Adrenal gland (tissue), 12 donors: ENCODE measurements around the gene SPNS2. TPM values are rescaled to one million over a fixed set of nuclear protein-coding genes. Genes with fewer than 3 reads are reported as not detected.
A peak's percentile ranks its signal among the peaks of the same experiment; 100 is the strongest.

Source experiments
- DNase-seq, 7 donors: peaks; one replicate each; pipeline ENCODE4 v3.0.0-alpha.2; 2019 to 2020
- H3K27ac ChIP-seq, 5 donors: fragments of 200-600 bp; sonication (generic) in 4 of 5; 1 replicate in 3 of 5; 2 replicates in 2 of 5; pipeline versions ENCODE4 v1.5.1 to v1.8.0; 2016 to 2020; ENCODE audit warnings: mild to moderate bottlenecking in 1 of 5
- H3K27me3 ChIP-seq: fragments of 200-600 bp; 2 replicates; pipeline ENCODE4 v1.8.0; 2021
- H3K36me3 ChIP-seq, 2 donors: fragments of 200-600 bp; replicated peaks in 1 of 2; 1 replicate in 1 of 2; 2 replicates in 1 of 2; pipeline versions ENCODE4 v1.5.1 to v1.8.0; 2018 to 2022
- H3K4me1 ChIP-seq, 2 donors: fragments of 200-600 bp; replicated peaks in 1 of 2; 1 replicate in 1 of 2; 2 replicates in 1 of 2; pipeline versions ENCODE4 v1.5.1 to v1.8.0; 2018 to 2021
- H3K4me3 ChIP-seq, 4 donors: fragments of 200-600 bp; sonication (generic) in 3 of 4; one replicate each; pipeline ENCODE4 v1.5.1; 2016 to 2018
- H3K9me3 ChIP-seq, 3 donors: fragments of 200-600 bp; sonication (generic) in 1 of 3; replicated peaks in 1 of 3; 1 replicate in 2 of 3; 2 replicates in 1 of 3; pipeline versions ENCODE4 v1.5.1 to v1.8.0; 2016 to 2021
- CTCF ChIP-seq, 6 experiments: fragments of 450-650 bp in 4 of 6; fragments of 200-600 bp in 2 of 6; sonication (generic) in 1 of 6; IDR thresholded peaks; 1 replicate in 5 of 6; 2 replicates in 1 of 6; pipeline versions ENCODE4 v1.5.1 to v1.8.0; 2016 to 2021; ENCODE audit warnings: antibody characterized with exemption in 6 of 6, mild to moderate bottlenecking in 2 of 6, moderate library complexity in 1 of 6
- POLR2A ChIP-seq, 2 donors: fragments of 450-650 bp; IDR thresholded peaks; one replicate each; pipeline ENCODE4 v1.6.1; 2017; ENCODE audit warnings: antibody characterized with exemption in 2 of 2, mild to moderate bottlenecking in 2 of 2, moderate library complexity in 1 of 2
- WGBS, 4 donors: extraction: QIAGEN DNeasy Blood & Tissue Kit in 2 of 4; methylation state at CpG; one replicate each; pipeline versions ENCODE4 v1.1.5 to v1.1.7; 2013 to 2017; 5-methylcytosine and 5-hydroxymethylcytosine counted together
- intact Hi-C, 2 donors: fragments of 100-400 bp; cut with DNase I; formaldehyde crosslinking; loops; one replicate each; pipeline versions ENCODE4 v1.14.1 to v1.15.0; 2022 to 2023
- polyA plus RNA-seq, 3 donors: library from polyadenylated mRNA; stranded (reverse); fragments of 200-250 nt in 2 of 3; fragments of 350-450 nt in 1 of 3; fragmentation: Illumina TruSeq in 1 of 3; extraction: RNeasy Lipid Tissue Mini Kit (QIAGEN cat#74804) in 1 of 3; gene quantifications; one replicate each; pipeline ENCODE4 v1.2.3, GENCODE V29; 2013 to 2014
- total RNA-seq, 9 donors: library from RNA; depleted of rRNA in 4 of 9; stranded (reverse); fragments of >200 nt in 4 of 9; fragments of 120-200 nt in 1 of 9; fragmentation: NEBNext Ultra II Directional in 1 of 9; extraction: Animal tissue kit (Norgen Biotek cat#: 25700) in 1 of 9; gene quantifications; one replicate each; pipeline versions ENCODE4 v1.1.0 to v1.2.4, GENCODE V29; 2013 to 2023
- donor health status: healthy with polysubstance abuse.
- donor health status: Bipolar disorder and iron deficiency.
- donor health status: DM: yes; HTN: yes; CAD: no.
- donor health status: DM: no; HTN: no; CAD: no.
- donor health status: DM: no; HTN: no; CAD: no.
- donor health status: DM: yes; HTN: yes; CAD: no.

Gene SPNS2
- total and polyA plus RNA-seq, 12 donors, result 0.90 to 25.1 (median 7.7) TPM

GRCh38 chr17:4516735-4517134, 18.1 kb downstream of the SPNS2 start:
- WGBS, 4 donors, result 66 to 80% (median 79%) methylated on average over 11 of the region's 11 CpGs
- Histone ChIP-seq H3K36me3 (no peaks in the 10 kb centered on the region), H3K27me3 (no peaks in the 10 kb centered on the region), H3K4me1 (peaks cover 14 to 31% of the 10 kb centered on the region in 2 donors), H3K27ac (no peak overlapping the region), H3K4me3 (no peak overlapping the region), H3K9me3 (no peaks in the 10 kb centered on the region)
- no peak for DNase-seq
- no peak for TF ChIP-seq CTCF (IDR thresholded peaks at IDR 0.05)
- intact Hi-C loops, result no loop called here

- peaks cover 14 to 31% of the 10 kb centered on the region in 2 donors for H3K4me1 ChIP-seq
- no peaks in the 10 kb centered on the region for H3K27me3 ChIP-seq
- H3K4me3 ChIP-seq, result no peak overlapping the region
- TF ChIP-seq POLR2A (IDR thresholded peaks at IDR 0.05) (no peak), CTCF (IDR thresholded peaks at IDR 0.05) (no peak)
- DNase-seq, result no peak
- intact Hi-C loops, result no loop called here
- peak overlapping the region in 4 of 5 donors; percentile 46 to 83 (median 56) for H3K27ac ChIP-seq
- WGBS, 4 donors, result 67 to 100% (median 80%) methylated on average over 1 to 10 of the region's 10 CpGs
- no peaks in the 10 kb centered on the region for H3K9me3 ChIP-seq
- H3K36me3 ChIP-seq, result no peaks in the 10 kb centered on the region
Observed at GRCh38 chr17:4518901-4519300, 20.2 kb downstream of the SPNS2 start.

GRCh38 chr17:4519361-4519788, 20.7 kb downstream of the SPNS2 start:
- no peaks in the 10 kb centered on the region for H3K27me3 ChIP-seq
- WGBS, 4 donors, result 41 to 67% (median 61%) methylated on average over 4 to 14 of the region's 14 CpGs
- DNase-seq, result peak; percentile 54 to 81 (median 75)
- peaks cover 14 to 31% of the 10 kb centered on the region in 2 donors for H3K4me1 ChIP-seq
- H3K27ac ChIP-seq, result peak overlapping the region in 4 of 5 donors; percentile 46 to 83 (median 56)
- intact Hi-C loops, result no loop called here
- no peak overlapping the region for H3K4me3 ChIP-seq
- TF ChIP-seq POLR2A (IDR thresholded peaks at IDR 0.05), result peak in 1 of 2 donors; percentile 11
- TF ChIP-seq CTCF (IDR thresholded peaks at IDR 0.05), result no peak
- no peaks in the 10 kb centered on the region for H3K9me3 ChIP-seq
- no peaks in the 10 kb centered on the region for H3K36me3 ChIP-seq

GRCh38 chr17:4520060-4520893, 21.6 kb downstream of the SPNS2 start:
- intact Hi-C loops, result no loop called here
- H3K27me3 ChIP-seq, result no peaks in the 10 kb centered on the region
- DNase-seq, result peak in 4 of 7 donors; percentile 59 to 77 (median 68)
- H3K27ac ChIP-seq, result peak overlapping the region in 2 of 5 donors; percentile 60 to 83
- no peaks in the 10 kb centered on the region for H3K36me3 ChIP-seq
- peaks cover 14 to 31% of the 10 kb centered on the region in 2 donors for H3K4me1 ChIP-seq
- no peak overlapping the region for H3K4me3 ChIP-seq
- H3K9me3 ChIP-seq, result no peaks in the 10 kb centered on the region
- TF ChIP-seq POLR2A (IDR thresholded peaks at IDR 0.05), result no peak
- no peak for TF ChIP-seq CTCF (IDR thresholded peaks at IDR 0.05)
- WGBS, 4 donors, result 75 to 80% (median 77%) methylated on average over 14 to 19 of the region's 19 CpGs
